ENCODE data around the gene AMMECR1L.
"Not testable (repeated sequence)": the region's sequence is repeated elsewhere in the genome, so short reads cannot be mapped to it uniquely, and the experiment has no call there.

AMMECR1L gene

GRCh38 chr2:127844973-127845372 lies 40.8 kb downstream of the AMMECR1L start:
- in situ Hi-C loops (cut with HindIII; ENCODE audit: low sequenced_read_pairs), result no loop called here
- no peak for TF ChIP-seq CTCF (IDR thresholded peaks at IDR 0.05; ENCODE audit: low read depth, low read length)
- no peak overlapping the region for H3K4me3 ChIP-seq (ENCODE audit: low read depth, low read length)
- DNase-seq (ENCODE audit: low read depth, low spot score), result no peak

- in situ Hi-C loops (cut with HindIII; ENCODE audit: low sequenced_read_pairs), result no loop called here
- H3K4me3 ChIP-seq (ENCODE audit: low read depth, low read length), result no peak overlapping the region
- DNase-seq (ENCODE audit: low read depth, low spot score), result no peak
- TF ChIP-seq CTCF (IDR thresholded peaks at IDR 0.05; ENCODE audit: low read depth, low read length), result no peak
These were observed 42.1 kb downstream of the AMMECR1L start for GRCh38 chr2:127843677-127844076.

GRCh38 chr2:127841466-127842178 lies 44.1 kb downstream of the AMMECR1L start:
- no peak for TF ChIP-seq CTCF (IDR thresholded peaks at IDR 0.05; ENCODE audit: low read depth, low read length)
- in situ Hi-C loops (cut with HindIII; ENCODE audit: low sequenced_read_pairs), result no loop called here
- no peak for DNase-seq (ENCODE audit: low read depth, low spot score)
- H3K4me3 ChIP-seq (ENCODE audit: low read depth, low read length), result no peak overlapping the region

GRCh38 chr2:127840893-127841292 lies 44.9 kb downstream of the AMMECR1L start:
- TF ChIP-seq CTCF (IDR thresholded peaks at IDR 0.05; ENCODE audit: low read depth, low read length), result no peak
- no peak overlapping the region for H3K4me3 ChIP-seq (ENCODE audit: low read depth, low read length)
- in situ Hi-C loops (cut with HindIII; ENCODE audit: low sequenced_read_pairs), result no loop called here
- no peak for DNase-seq (ENCODE audit: low read depth, low spot score)

- TF ChIP-seq CTCF (IDR thresholded peaks at IDR 0.05; ENCODE audit: low read depth, low read length), result no peak
- DNase-seq (ENCODE audit: low read depth, low spot score), result no peak
- H3K4me3 ChIP-seq (ENCODE audit: low read depth, low read length), result no peak overlapping the region
- in situ Hi-C loops (cut with HindIII; ENCODE audit: low sequenced_read_pairs), result no loop called here
These were observed 50.8 kb downstream of the AMMECR1L start for GRCh38 chr2:127834951-127835350.

- in situ Hi-C loops (cut with HindIII; ENCODE audit: low sequenced_read_pairs), result no loop called here
- no peak for DNase-seq (ENCODE audit: low read depth, low spot score)
- H3K4me3 ChIP-seq (ENCODE audit: low read depth, low read length), result no peak overlapping the region
These were observed 55.9 kb downstream of the AMMECR1L start for GRCh38 chr2:127829845-127830246.

GRCh38 chr2:127826708-127827107 lies 59.0 kb downstream of the AMMECR1L start:
- H3K4me3 ChIP-seq (ENCODE audit: low read depth, low read length); in situ Hi-C loops (cut with HindIII; ENCODE audit: low sequenced_read_pairs); DNase-seq (ENCODE audit: low read depth, low spot score): not testable (repeated sequence)

More at GRCh38 chr2:127829845-127830246, 55.9 kb downstream of the AMMECR1L start:
- no peak for TF ChIP-seq CTCF (IDR thresholded peaks at IDR 0.05; ENCODE audit: low read depth, low read length)
